Nephron progenitor cell (in vitro differentiated cells): ENCODE results near the gene CASP10.
"Not testable (repeated sequence)": the region's sequence is repeated elsewhere in the genome, so short reads cannot be mapped to it uniquely, and the experiment has no call there.

Experiments used
- DNase-seq: peaks from one replicate; pipeline ENCODE4 v3.0.0; 2021
- H3K27ac Mint-ChIP-seq: 2 replicates; pipeline ENCODE4 v1.8.0; 2021; ENCODE audit warnings: mild to moderate bottlenecking, moderate library complexity, mixed read lengths
- H3K27me3 Mint-ChIP-seq: 2 replicates; pipeline ENCODE4 v1.8.0; 2021; ENCODE audit warnings: mild to moderate bottlenecking, low read depth, mixed read lengths; ENCODE audit not compliant: poor library complexity
- H3K36me3 Mint-ChIP-seq: 2 replicates; pipeline ENCODE4 v1.8.0; 2021; ENCODE audit warnings: low read depth, mixed read lengths
- H3K4me1 Mint-ChIP-seq: 2 replicates; pipeline ENCODE4 v1.8.0; 2021; ENCODE audit warnings: mixed read lengths
- H3K4me3 Mint-ChIP-seq: 2 replicates; pipeline ENCODE4 v1.8.0; 2021; ENCODE audit warnings: mild to moderate bottlenecking, moderate library complexity, mixed read lengths
- H3K9me3 Mint-ChIP-seq: 2 replicates; pipeline ENCODE4 v1.8.0; 2021; ENCODE audit warnings: mild to moderate bottlenecking, moderate library complexity, mixed read lengths
- CTCF ChIP-seq: fragments of 200-600 bp; sonication (generic); IDR thresholded peaks from 2 replicates; pipeline ENCODE4 v1.5.0; 2021; ENCODE audit warnings: antibody characterized with exemption

The CASP10 gene

GRCh38 chr2:201171259-201171814 lies 11.6 kb upstream of the CASP10 start:
- H3K4me3 Mint-ChIP-seq = no peak overlapping the region

GRCh38 chr2:201172279-201172678 lies 10.7 kb upstream of the CASP10 start:
- H3K36me3 Mint-ChIP-seq = no peaks in the 10 kb centered on the region
- TF ChIP-seq CTCF = no peak
- peaks cover 11% of the 10 kb centered on the region for H3K27me3 Mint-ChIP-seq
- no peak overlapping the region for H3K4me3 Mint-ChIP-seq
- DNase-seq = no peak
- peaks cover 14% of the 10 kb centered on the region for H3K9me3 Mint-ChIP-seq
- H3K4me1 Mint-ChIP-seq = no peaks in the 10 kb centered on the region
- H3K27ac Mint-ChIP-seq = no peak overlapping the region

More at GRCh38 chr2:201171259-201171814, 11.6 kb upstream of the CASP10 start:
- Mint-ChIP-seq H3K4me1 (no peaks in the 10 kb centered on the region), H3K27ac (no peak overlapping the region), H3K9me3 (peaks cover 17% of the 10 kb centered on the region), H3K27me3 (peaks cover 11% of the 10 kb centered on the region), H3K36me3 (no peaks in the 10 kb centered on the region)
- DNase-seq = no peak
- no peak for TF ChIP-seq CTCF

GRCh38 chr2:201174687-201175086 lies 8.3 kb upstream of the CASP10 start:
- Mint-ChIP-seq H3K4me1 (no peaks in the 10 kb centered on the region), H3K4me3 (no peak overlapping the region), H3K9me3 (peaks cover 19% of the 10 kb centered on the region), H3K27ac (no peak overlapping the region), H3K27me3 (peaks cover 9% of the 10 kb centered on the region), H3K36me3 (no peaks in the 10 kb centered on the region)
- no peak for TF ChIP-seq CTCF
- no peak for DNase-seq

- H3K27me3 Mint-ChIP-seq = peaks cover 13% of the 10 kb centered on the region
- peaks cover 27% of the 10 kb centered on the region for H3K9me3 Mint-ChIP-seq
- no peak overlapping the region for H3K27ac Mint-ChIP-seq
- TF ChIP-seq CTCF = no peak
- no peak overlapping the region for H3K4me3 Mint-ChIP-seq
- no peaks in the 10 kb centered on the region for H3K4me1 Mint-ChIP-seq
- no peak for DNase-seq
- no peaks in the 10 kb centered on the region for H3K36me3 Mint-ChIP-seq
Measured at GRCh38 chr2:201176081-201176481, 6.9 kb upstream of the CASP10 start.

- no peak overlapping the region for H3K27ac Mint-ChIP-seq
- TF ChIP-seq CTCF = no peak
- no peaks in the 10 kb centered on the region for H3K36me3 Mint-ChIP-seq
- no peak overlapping the region for H3K4me3 Mint-ChIP-seq
- DNase-seq = no peak
- peaks cover 7% of the 10 kb centered on the region for H3K27me3 Mint-ChIP-seq
- H3K9me3 Mint-ChIP-seq = peaks cover 27% of the 10 kb centered on the region
- H3K4me1 Mint-ChIP-seq = peaks cover 6% of the 10 kb centered on the region
Measured at GRCh38 chr2:201180010-201180409, 2.9 kb upstream of the CASP10 start.

- Mint-ChIP-seq H3K4me3 (no peak overlapping the region), H3K9me3 (peaks cover 18% of the 10 kb centered on the region), H3K4me1 (peaks cover 6% of the 10 kb centered on the region), H3K27ac (no peak overlapping the region), H3K36me3 (no peaks in the 10 kb centered on the region), H3K27me3 (peaks cover 7% of the 10 kb centered on the region)
- no peak for DNase-seq
- TF ChIP-seq CTCF = no peak
Measured at GRCh38 chr2:201183365-201183727, 405 bp downstream of the CASP10 start.

GRCh38 chr2:201183835-201184234 lies 894 bp downstream of the CASP10 start:
- not testable (repeated sequence) for H3K27me3 Mint-ChIP-seq, H3K4me3 Mint-ChIP-seq, DNase-seq, H3K36me3 Mint-ChIP-seq, H3K4me1 Mint-ChIP-seq, H3K27ac Mint-ChIP-seq
- peaks cover 19% of the 10 kb centered on the region for H3K9me3 Mint-ChIP-seq

GRCh38 chr2:201184248-201184647 lies 1.3 kb downstream of the CASP10 start:
- not testable (repeated sequence) for H3K27ac Mint-ChIP-seq, H3K4me3 Mint-ChIP-seq, H3K27me3 Mint-ChIP-seq, H3K36me3 Mint-ChIP-seq, H3K4me1 Mint-ChIP-seq, DNase-seq
- peaks cover 15% of the 10 kb centered on the region for H3K9me3 Mint-ChIP-seq
